GM13977 (cell line): ENCODE results near the gene ZSWIM4.
"Not testable (repeated sequence)": the region's sequence is repeated elsewhere in the genome, so short reads cannot be mapped to it uniquely, and the experiment has no call there.

Experiments used
- DNase-seq: peaks from one replicate; pipeline ENCODE4 v3.0.0; 2012; ENCODE audit warnings: low spot score
- in situ Hi-C: fragments of 300-500 bp; cut with MboI; formaldehyde crosslinking; loops from one replicate; pipeline ENCODE4 v1.12.0; 2022; ENCODE audit warnings: low sequenced_read_pairs, low pct_unique_long_range_greater_than_20kb, mixed read lengths, inconsistent platforms; ENCODE audit not compliant: unreplicated experiment
- TF ChIP-seq, protein P1 (sequence below): IDR thresholded peaks from 2 replicates; pipeline ENCODE4 v1.5.1; 2012; ENCODE audit warnings: mild to moderate bottlenecking, control low read depth; ENCODE audit not compliant: insufficient read depth; ENCODE audit errors: extremely low read depth, missing control alignments

ZSWIM4 gene

DNA sequence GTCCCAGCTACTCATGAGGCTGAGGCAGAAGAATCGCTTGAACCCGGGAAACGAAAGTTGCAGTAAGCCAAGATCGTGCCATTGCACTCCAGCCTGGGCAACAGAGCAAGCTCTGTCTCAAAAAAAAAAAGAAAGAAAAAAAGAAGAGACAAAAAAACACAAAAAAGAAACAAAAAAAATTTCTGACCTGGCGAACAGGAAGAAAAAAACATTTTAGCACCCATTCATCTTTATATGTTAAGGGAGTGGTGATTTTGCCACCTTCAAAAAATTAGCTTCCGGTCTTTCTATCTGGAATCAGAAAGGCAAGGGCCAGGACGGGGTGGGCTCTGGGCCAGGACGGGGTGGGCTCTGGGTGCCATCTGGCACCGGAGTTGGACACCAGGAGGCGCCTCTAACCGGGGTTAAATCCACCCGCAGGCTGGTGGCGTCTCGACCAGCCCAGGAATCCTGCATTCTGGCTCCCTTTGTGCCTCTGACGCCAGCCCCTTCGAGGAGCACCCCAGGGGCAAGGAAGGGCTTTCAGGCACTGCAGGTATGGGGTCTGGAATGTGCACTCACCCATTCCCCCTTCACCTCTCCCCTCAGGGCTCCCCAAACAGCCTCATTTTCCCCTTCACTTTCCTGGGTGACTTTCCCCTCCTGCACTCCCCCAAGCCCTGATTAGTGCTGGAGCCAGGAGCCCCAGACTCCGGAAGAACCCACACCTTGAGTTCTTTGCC lies 10.4 kb upstream of the ZSWIM4 start:
- in situ Hi-C loops = loop anchor here (10.0 kb wide), 1 partner anchor 70 kb away; no protein-coding TSS in a partner anchor
- DNase-seq = no peak
- TF ChIP-seq, protein P1, sequence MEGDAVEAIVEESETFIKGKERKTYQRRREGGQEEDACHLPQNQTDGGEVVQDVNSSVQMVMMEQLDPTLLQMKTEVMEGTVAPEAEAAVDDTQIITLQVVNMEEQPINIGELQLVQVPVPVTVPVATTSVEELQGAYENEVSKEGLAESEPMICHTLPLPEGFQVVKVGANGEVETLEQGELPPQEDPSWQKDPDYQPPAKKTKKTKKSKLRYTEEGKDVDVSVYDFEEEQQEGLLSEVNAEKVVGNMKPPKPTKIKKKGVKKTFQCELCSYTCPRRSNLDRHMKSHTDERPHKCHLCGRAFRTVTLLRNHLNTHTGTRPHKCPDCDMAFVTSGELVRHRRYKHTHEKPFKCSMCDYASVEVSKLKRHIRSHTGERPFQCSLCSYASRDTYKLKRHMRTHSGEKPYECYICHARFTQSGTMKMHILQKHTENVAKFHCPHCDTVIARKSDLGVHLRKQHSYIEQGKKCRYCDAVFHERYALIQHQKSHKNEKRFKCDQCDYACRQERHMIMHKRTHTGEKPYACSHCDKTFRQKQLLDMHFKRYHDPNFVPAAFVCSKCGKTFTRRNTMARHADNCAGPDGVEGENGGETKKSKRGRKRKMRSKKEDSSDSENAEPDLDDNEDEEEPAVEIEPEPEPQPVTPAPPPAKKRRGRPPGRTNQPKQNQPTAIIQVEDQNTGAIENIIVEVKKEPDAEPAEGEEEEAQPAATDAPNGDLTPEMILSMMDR = peak; percentile 62

DNA sequence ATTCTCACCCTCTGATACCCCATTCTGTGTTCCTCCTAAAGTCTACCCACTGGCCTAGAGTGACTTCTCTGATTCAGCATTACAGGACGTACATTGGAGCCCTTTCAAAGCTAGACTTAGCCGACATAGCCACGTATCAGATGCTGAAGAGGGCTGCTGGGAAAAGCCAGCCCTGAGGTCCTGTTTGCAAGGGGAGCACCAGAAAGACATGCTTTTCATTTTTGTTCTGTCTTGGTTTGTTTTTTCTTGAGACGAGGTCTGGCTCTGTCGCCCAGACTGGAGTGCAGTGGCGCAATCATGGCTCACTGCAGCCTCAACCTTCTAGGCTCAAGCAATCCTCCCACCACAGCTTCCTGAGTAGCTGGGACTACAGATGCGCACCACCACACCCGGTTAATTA lies 6.3 kb upstream of the ZSWIM4 start:
- TF ChIP-seq, protein P1 = no peak
- no peak for DNase-seq
- in situ Hi-C loops = loop anchor here (10.0 kb wide), 1 partner anchor 66 kb away; no protein-coding TSS in a partner anchor

DNA sequence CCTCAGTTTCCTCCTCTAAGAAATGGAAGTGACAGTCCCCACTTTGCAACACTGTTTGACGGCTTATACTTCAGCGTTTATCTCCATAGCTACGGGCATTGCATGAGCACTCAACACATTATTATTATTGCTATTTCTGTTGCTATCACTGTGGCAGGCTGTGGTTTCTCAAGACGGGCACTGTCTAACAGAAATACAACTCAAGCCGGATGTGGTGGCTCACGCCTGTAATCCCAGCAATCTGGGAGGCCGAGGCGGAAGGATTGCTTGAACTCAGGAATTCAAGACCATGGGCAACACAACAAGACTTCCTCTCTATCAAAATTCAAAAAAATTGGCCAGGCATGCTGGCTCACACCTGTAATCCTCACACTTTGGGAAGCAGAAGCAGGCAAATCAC lies 4.9 kb upstream of the ZSWIM4 start:
- DNase-seq = no peak
- TF ChIP-seq, protein P1 = no peak
- in situ Hi-C loops = no loop called here

DNA sequence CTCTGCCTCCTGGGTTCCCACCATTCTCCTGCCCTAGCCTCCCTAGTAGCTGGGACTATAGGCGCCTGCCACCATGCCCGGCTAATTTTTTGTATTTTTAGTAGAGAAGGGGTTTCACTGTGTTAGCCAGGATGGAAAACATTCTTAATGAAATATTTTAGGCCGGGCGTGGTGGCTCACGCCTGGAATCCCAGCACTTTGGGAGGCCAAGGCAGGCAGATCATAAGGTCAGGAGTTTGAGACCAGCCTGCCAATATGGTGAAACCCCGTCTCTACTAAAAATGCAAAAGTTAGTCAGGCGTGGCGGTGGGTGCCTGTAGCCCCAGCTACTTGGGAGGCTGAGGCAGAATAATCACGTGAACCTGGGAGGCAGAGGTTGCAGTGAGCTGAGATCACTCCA lies 1.9 kb upstream of the ZSWIM4 start:
- DNase-seq, in situ Hi-C loops: not testable (repeated sequence)

DNA sequence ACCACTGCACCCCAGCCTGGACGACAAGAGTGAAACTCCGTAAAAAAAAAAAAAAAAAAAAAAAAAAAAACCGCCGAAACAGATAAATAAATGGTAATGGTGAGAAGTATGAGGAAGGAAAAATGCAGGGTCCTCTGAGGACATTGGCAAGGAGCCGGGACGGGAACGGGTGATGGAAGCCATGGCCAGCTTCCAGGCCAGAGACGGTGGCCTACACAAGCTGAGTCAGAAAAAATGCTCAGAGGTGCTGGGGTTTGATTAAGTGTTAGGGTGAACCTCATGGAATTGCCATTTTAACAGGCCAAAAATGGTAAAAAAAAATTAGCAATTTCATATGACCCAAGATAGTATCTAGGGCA lies 866 bp upstream of the ZSWIM4 start:
- no peak for DNase-seq
- in situ Hi-C loops = no loop called here
- TF ChIP-seq, protein P1 = no peak

DNA sequence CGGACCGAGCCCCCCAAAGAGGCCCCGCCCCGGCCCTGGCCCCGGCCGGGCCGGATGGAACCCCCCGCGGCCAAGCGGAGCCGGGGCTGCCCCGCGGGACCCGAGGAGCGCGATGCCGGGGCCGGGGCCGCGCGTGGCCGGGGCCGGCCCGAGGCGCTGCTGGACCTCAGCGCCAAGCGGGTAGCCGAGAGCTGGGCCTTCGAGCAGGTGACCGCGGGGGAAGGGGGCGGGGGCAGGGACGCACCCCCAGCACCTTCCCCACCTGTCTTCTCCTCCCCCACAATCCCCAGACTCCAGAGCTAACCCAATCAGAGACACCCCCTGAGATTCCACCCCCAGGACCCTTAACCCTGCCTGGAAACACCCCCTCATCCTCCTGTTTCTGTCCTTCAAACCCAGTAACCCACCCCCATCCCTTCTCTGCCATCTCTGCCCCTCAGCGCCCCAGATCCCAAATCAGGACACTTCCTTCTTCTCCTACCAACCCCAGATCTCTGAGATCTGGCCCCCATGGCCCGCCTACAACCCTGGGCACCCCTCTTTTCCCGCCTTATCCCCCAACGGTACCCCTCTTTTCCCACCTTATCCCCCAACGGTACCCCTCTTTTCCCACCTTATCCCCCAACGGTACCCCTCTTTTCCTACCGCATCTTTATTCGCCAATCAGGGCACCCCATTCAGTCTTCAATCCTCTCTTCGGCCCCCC lies 505 bp downstream of the ZSWIM4 start:
- TF ChIP-seq, protein P1 = no peak
- in situ Hi-C loops = no loop called here
- peak; percentile 76 for DNase-seq
